LNCaP clone FGC (cell line): Measurements from ENCODE around the gene MLYCD.

ENCODE experiments used
- DNase-seq: peaks from one replicate; pipeline ENCODE4 v3.0.0-alpha.2; 2011; ENCODE audit warnings: low read depth
- H3K4me3 ChIP-seq: 2 replicates; pipeline ENCODE4 v1.5.1; 2011; ENCODE audit warnings: mild to moderate bottlenecking, low read depth, low read length, control low read depth
- TF ChIP-seq, protein P1 (sequence below): IDR thresholded peaks from 2 replicates; pipeline ENCODE4 v1.5.1; 2012; ENCODE audit warnings: mild to moderate bottlenecking; ENCODE audit not compliant: control insufficient read depth, insufficient read depth; ENCODE audit errors: extremely low read depth

MLYCD gene

DNA sequence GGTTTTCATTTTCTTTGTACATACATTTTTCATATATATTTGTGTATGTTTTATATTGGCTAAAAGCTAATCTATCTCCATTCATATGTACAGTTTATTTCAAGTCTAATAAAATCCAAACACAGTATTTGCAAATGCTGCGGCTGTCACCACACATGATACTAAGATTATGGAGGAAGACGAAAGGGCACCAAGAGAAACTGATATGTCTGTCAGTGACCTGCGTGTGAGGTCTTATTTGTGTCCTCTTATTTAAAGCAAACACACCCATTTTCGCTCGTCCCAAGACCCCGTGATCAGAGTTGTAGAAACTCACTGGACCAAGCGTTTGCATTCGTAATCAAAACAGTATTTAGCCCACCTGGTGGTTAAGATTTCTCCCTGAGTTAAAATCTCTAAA lies 8.2 kb downstream of the MLYCD start:
- H3K4me3 ChIP-seq = no peak overlapping the region
- DNase-seq = no peak
- TF ChIP-seq, protein P1, sequence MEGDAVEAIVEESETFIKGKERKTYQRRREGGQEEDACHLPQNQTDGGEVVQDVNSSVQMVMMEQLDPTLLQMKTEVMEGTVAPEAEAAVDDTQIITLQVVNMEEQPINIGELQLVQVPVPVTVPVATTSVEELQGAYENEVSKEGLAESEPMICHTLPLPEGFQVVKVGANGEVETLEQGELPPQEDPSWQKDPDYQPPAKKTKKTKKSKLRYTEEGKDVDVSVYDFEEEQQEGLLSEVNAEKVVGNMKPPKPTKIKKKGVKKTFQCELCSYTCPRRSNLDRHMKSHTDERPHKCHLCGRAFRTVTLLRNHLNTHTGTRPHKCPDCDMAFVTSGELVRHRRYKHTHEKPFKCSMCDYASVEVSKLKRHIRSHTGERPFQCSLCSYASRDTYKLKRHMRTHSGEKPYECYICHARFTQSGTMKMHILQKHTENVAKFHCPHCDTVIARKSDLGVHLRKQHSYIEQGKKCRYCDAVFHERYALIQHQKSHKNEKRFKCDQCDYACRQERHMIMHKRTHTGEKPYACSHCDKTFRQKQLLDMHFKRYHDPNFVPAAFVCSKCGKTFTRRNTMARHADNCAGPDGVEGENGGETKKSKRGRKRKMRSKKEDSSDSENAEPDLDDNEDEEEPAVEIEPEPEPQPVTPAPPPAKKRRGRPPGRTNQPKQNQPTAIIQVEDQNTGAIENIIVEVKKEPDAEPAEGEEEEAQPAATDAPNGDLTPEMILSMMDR = no peak

GRCh38 chr16:83907631-83908250 lies 8.8 kb downstream of the MLYCD start:
- TF ChIP-seq, protein P1 = no peak
- no peak overlapping the region for H3K4me3 ChIP-seq
- no peak for DNase-seq

DNA sequence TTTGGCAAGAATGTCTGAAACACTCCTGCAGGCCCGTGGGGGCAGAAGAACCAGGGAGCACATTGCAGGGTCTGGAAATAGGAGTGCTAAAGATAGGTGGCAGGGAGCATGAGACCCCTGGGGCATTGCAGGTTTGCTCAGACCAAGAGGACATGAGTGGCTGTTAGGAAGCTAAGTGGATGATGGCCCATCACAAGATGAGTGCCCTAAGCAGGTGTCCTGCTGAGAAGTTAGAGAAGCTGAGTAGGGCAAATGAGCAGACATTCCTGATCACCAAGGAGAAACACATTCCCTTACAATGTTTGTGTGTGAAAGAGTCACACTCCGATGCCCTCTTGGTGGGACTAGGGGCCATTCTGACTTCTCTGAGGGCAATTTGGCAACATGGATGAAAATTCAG lies 9.9 kb downstream of the MLYCD start:
- no peak overlapping the region for H3K4me3 ChIP-seq
- no peak for DNase-seq
- TF ChIP-seq, protein P1 = no peak

DNA sequence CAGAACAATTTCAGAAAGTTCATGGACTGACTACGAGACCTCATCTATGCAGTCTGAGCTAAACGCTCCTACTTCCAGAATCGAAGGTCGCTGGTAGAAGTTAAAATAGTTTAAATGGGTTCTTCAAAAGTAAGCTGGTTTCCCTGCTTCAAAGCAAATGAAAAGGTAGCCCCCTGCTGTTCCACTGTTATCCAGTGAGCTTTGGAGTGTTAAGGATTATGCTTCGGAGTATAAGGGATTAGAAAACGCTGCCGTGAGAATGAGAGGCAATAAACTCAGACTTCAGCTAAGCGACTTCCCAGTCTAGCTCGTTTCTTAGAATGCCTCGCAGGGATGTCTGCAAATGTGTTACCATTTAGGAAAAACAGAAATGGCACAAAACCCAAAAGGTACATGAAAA lies 12.4 kb downstream of the MLYCD start:
- TF ChIP-seq, protein P1 = no peak
- DNase-seq = no peak
- no peak overlapping the region for H3K4me3 ChIP-seq

DNA sequence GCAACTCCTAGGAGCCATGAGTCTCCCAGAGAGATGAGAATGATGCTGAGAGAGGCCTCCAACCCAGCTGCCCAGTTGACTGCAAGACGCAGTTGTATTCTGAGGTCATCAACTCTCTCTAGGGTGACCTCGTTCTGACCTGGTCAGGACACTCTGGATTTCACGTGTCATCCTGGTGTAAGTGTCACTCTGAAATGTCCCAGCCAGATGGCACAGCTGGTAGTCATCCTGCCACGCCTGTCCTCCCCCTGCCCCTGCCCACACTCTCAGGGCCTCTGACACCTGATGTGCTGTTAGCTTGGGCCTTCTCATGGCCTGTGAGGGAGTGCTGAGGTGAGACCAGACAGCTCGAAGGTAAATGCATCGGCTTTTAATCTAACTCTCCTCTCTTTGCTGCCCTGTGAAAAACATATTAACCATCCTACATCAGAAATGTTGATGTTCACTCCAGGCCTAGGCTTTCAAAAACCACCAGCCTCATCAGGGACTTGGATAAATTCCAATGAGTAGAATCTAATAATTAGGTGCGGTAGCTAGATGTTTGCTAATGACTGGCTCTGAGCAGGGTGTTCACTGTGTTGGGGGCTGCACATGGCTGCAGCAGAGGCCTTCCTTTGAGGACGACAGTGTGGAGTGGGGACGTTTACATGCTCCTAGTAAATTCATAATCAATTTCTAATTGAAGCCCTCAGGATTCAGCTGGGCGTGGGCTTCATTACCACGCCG lies 13.8 kb downstream of the MLYCD start:
- no peak for DNase-seq
- TF ChIP-seq, protein P1 = no peak
- no peak overlapping the region for H3K4me3 ChIP-seq

DNA sequence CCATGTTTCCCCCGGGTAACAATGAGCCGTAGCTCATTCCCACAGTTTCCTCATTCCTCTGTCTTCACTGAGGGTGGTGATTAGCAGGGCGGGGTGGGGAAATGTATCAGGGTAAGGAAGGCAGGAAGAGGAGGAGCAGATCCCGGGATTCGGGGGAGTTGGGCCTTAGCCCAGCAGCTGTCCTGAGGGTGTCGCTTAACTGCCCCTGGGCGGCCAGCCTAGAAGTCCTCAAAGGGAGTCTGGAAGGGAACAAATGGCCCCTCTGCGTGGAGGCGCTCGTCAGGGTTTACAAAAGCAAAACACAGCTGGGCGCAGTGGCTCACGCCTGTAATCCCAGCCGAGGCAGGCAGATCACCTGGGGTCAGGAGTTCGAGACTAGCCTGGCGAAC lies 14.3 kb downstream of the MLYCD start:
- TF ChIP-seq, protein P1 = no peak
- DNase-seq = no peak
- H3K4me3 ChIP-seq = no peak overlapping the region

DNA sequence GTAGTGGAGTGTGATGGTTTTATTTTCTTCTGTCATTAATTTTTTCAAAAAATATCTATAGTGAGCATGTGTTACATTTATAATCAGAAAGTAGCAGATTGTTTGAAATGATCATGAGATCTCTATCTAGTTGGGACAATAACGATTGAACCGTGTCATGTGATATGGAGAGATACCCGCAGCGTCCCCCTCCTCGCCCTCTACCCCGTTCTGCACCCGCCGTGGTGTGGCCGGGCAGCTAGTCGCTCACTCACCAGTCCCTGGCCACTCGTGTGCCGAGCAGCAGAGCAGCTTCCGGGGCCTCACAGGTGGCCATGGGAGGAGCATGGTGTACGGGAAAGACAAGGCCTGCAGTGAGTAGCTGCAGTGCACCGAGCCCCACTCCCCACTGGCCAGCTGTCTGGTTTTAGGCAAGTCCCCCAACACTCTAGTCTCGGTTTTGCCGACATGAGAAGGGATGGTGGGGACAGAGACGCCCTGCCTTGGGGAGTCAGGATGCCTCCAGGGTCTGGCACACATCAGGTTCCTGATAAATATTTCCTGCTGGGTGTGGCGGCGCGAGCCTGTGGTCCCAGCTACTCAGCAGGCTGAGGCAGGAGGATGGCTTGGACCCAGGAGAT lies 15.3 kb downstream of the MLYCD start:
- no peak for DNase-seq
- TF ChIP-seq, protein P1 = no peak
- H3K4me3 ChIP-seq = no peak overlapping the region
